ENCODE measurements around the gene TM7SF3. TPM values are rescaled to one million over a fixed set of nuclear protein-coding genes. Genes with fewer than 3 reads are reported as not detected.

Gene TM7SF3
- total RNA-seq, 1 donor from 2014 or later: 80.0 TPM

- no peak for DNase-seq (ENCODE audit: low spot score)
- TF ChIP-seq CTCF (IDR thresholded peaks at IDR 0.05) (no peak), EZH2phosphoT487 (IDR thresholded peaks at IDR 0.05) (no peak), EZH2 (IDR thresholded peaks at IDR 0.05) (no peak)
- Histone ChIP-seq H3K4me3 (peak overlapping the region; percentile 83), H3K27me3 (no peaks in the 10 kb centered on the region), H3K4me2 (peak overlapping the region; percentile 88), H3K36me3 (no peaks in the 10 kb centered on the region), H3K4me1 (peaks cover 27% of the 10 kb centered on the region), H3F3A (ENCODE audit: low read depth) (peaks cover 17% of the 10 kb centered on the region), H3K79me2 (ENCODE audit: low read depth) (peaks cover 68% of the 10 kb centered on the region), H3K9me3 (ENCODE audit: low read depth) (no peaks in the 10 kb centered on the region), H2AFZ (replicated peaks) (no peak overlapping the region), H3K27ac (no peak overlapping the region), H4K20me1 (ENCODE audit: low read depth) (peaks cover 38% of the 10 kb centered on the region), H3K9ac (no peak overlapping the region)
- no peak overlapping the region for H3K27ac Mint-ChIP-seq
- no peaks in the 10 kb centered on the region for H3K36me3 Mint-ChIP-seq
- H3K4me1 Mint-ChIP-seq: peaks cover 26% of the 10 kb centered on the region
- no peaks in the 10 kb centered on the region for H3K9me3 Mint-ChIP-seq
- H3K4me3 Mint-ChIP-seq: peak overlapping the region; percentile 99
- peaks cover 3% of the 10 kb centered on the region for H3K27me3 Mint-ChIP-seq (ENCODE audit: insufficient read depth, low read depth)
Measured at GRCh38 chr12:26935636-26936378, 78.4 kb downstream of the TM7SF3 start.

- H3K4me3 Mint-ChIP-seq: no peak overlapping the region
- H3K36me3 Mint-ChIP-seq: peaks cover 9% of the 10 kb centered on the region
- no peaks in the 10 kb centered on the region for H3F3A ChIP-seq (ENCODE audit: low read depth)
- H3K79me2 ChIP-seq (ENCODE audit: low read depth): peaks cover 21% of the 10 kb centered on the region
- no peak overlapping the region for H3K9ac ChIP-seq
- H3K4me3 ChIP-seq: no peak overlapping the region
- no peak overlapping the region for H3K27ac ChIP-seq
- DNase-seq (ENCODE audit: low spot score): no peak
- H3K9me3 ChIP-seq (ENCODE audit: low read depth): no peaks in the 10 kb centered on the region
- no peaks in the 10 kb centered on the region for H3K4me1 ChIP-seq
- H3K27ac Mint-ChIP-seq: no peak overlapping the region
- TF ChIP-seq CTCF (IDR thresholded peaks at IDR 0.05): no peak
- TF ChIP-seq EZH2phosphoT487 (IDR thresholded peaks at IDR 0.05): no peak
- TF ChIP-seq EZH2 (IDR thresholded peaks at IDR 0.05): no peak
- H3K4me1 Mint-ChIP-seq: no peaks in the 10 kb centered on the region
- no peaks in the 10 kb centered on the region for H3K27me3 Mint-ChIP-seq (ENCODE audit: insufficient read depth, low read depth)
- H3K36me3 ChIP-seq: no peaks in the 10 kb centered on the region
- H3K9me3 Mint-ChIP-seq: no peaks in the 10 kb centered on the region
- H3K27me3 ChIP-seq: no peaks in the 10 kb centered on the region
- H4K20me1 ChIP-seq (ENCODE audit: low read depth): no peaks in the 10 kb centered on the region
- H3K4me2 ChIP-seq: no peak overlapping the region
- H2AFZ ChIP-seq (replicated peaks): no peak overlapping the region
Measured at GRCh38 chr12:26929590-26929989, 84.6 kb downstream of the TM7SF3 start.

- H3K27me3 Mint-ChIP-seq (ENCODE audit: insufficient read depth, low read depth): no peaks in the 10 kb centered on the region
- H3K4me3 Mint-ChIP-seq: no peak overlapping the region
- Histone ChIP-seq H3K4me3 (no peak overlapping the region), H3K9ac (no peak overlapping the region), H3K79me2 (ENCODE audit: low read depth) (peaks cover 14% of the 10 kb centered on the region), H3K27me3 (no peaks in the 10 kb centered on the region), H3K36me3 (peaks cover 3% of the 10 kb centered on the region), H2AFZ (replicated peaks) (no peak overlapping the region), H3K27ac (no peak overlapping the region), H4K20me1 (ENCODE audit: low read depth) (no peaks in the 10 kb centered on the region), H3K9me3 (ENCODE audit: low read depth) (no peaks in the 10 kb centered on the region), H3K4me2 (no peak overlapping the region), H3K4me1 (no peaks in the 10 kb centered on the region), H3F3A (ENCODE audit: low read depth) (no peaks in the 10 kb centered on the region)
- H3K27ac Mint-ChIP-seq: no peak overlapping the region
- H3K4me1 Mint-ChIP-seq: no peaks in the 10 kb centered on the region
- peaks cover 9% of the 10 kb centered on the region for H3K36me3 Mint-ChIP-seq
- no peaks in the 10 kb centered on the region for H3K9me3 Mint-ChIP-seq
- no peak for DNase-seq (ENCODE audit: low spot score)
- TF ChIP-seq EZH2 (IDR thresholded peaks at IDR 0.05) (no peak), CTCF (IDR thresholded peaks at IDR 0.05) (no peak), EZH2phosphoT487 (IDR thresholded peaks at IDR 0.05) (no peak)
Measured at GRCh38 chr12:26928661-26929060, 85.5 kb downstream of the TM7SF3 start.

Other genes with a start within 250 kb of the TM7SF3 start
- gene ITPR2, start 181.2 kb downstream of the TM7SF3 start, total RNA-seq (ENCODE audit: low replicate concordance): 2.0 and 11.4 TPM in 2 replicates
- gene INTS13, start 76.4 kb downstream of the TM7SF3 start, total RNA-seq (ENCODE audit: low replicate concordance): 46.6 and 70.8 TPM in 2 replicates
- gene FGFR1OP2, start 75.9 kb downstream of the TM7SF3 start, total RNA-seq (ENCODE audit: low replicate concordance): 65.1 and 103 TPM in 2 replicates
- 66.8 and 115 TPM in 2 replicates for gene MED21, start 8.2 kb upstream of the TM7SF3 start, total RNA-seq (ENCODE audit: low replicate concordance)
- gene C12orf71, start 68.2 kb upstream of the TM7SF3 start, total RNA-seq (ENCODE audit: low replicate concordance): not detected in 2 replicates
- gene STK38L, start 229.9 kb upstream of the TM7SF3 start, total RNA-seq (ENCODE audit: low replicate concordance): 40.4 and 62.6 TPM in 2 replicates